Fibroblast of skin of right biceps (primary cell): ENCODE measurements around the gene SEPHS1.
"Not testable (repeated sequence)": the region's sequence is repeated elsewhere in the genome, so short reads cannot be mapped to it uniquely, and the experiment has no call there.

Experiments used
- DNase-seq: peaks from one replicate; pipeline ENCODE4 v3.0.0-alpha.2; 2013

Gene SEPHS1

DNA sequence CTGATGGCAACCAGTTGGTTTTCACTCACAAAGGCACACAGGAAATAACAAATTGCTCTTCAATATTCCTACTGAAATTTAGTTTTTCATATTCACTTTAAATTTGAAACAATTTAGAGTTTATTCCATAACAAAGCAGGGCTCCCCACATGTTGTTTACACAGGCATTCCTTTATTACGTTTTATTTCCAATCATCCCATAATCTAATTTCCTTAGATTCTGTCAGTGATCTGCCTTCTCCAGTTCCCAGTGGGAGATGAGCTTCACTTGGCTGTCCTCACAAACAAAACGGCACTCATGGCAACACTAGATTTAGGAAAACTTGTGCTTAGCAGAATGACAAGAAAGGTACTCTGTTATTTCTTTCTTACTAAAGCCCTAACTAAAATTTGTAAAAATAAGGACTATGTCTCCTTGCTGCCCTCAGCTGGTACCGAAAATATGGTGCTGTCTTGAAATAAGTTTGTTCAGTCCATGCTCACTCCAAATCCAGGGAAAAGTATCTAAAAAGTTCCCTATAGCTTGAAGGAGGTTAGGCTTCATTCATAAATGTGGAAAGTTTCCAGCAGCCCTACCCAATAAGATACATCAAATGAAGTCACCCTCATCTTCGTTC lies 71.2 kb downstream of the SEPHS1 start:
- DNase-seq, result no peak

DNA sequence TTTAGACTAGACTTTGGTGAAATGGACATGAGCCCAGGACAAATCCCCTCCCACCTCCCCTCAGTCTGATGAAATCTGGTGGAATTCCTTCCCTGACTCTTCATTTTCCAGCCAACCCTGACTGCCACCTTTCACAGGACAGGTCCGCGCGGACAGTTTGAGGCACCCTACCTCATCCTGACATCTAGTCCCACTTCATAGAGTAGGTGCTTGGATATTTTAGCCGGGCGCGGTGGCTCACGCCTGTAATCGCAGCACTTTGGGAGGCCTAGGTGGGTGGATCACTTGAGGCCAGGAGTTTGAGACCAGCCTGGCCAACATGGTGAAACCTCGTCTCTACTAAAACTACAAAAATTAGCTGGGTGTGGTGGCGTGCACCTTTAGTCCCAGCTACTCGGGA lies 71.9 kb downstream of the SEPHS1 start:
- not testable (repeated sequence) for DNase-seq

- DNase-seq, result no peak
Observed at GRCh38 chr10:13272164-13272571, 75.9 kb downstream of the SEPHS1 start.

DNA sequence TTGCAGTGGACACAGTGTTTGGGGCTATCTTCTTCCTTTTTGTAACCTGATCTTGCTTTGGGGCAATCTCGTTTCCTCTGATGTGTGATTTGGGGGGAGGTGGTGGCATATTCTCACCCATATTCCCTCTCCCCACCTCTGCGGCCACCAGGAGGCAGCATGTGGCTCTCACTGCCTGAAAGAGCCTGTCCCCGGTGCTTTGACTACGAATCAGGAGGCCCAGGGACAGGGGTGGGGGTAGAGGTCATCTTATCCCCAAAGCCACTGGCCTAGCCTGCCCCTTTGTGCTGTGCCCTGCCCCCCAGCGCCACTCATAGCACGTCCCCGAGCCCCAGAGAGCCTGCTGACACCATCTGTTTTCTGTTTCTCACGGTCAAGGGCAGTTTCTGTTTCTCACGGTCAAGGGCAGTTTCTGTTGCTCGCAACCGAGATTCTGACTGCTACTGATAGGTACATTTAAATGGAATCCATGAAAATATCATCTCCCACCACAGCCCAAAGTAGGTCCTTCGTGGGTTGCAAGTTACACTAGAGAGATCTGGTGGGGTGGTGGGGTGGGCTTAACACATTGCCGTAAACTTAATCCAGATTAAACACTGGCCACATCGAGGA lies 76.4 kb downstream of the SEPHS1 start:
- DNase-seq, result peak; percentile 21

- peak; percentile 21 for DNase-seq
Observed at GRCh38 chr10:13270877-13271551, 77.1 kb downstream of the SEPHS1 start.

GRCh38 chr10:13268841-13269240 lies 79.3 kb downstream of the SEPHS1 start:
- no peak for DNase-seq

- no peak for DNase-seq
Observed at GRCh38 chr10:13268310-13268709, 79.8 kb downstream of the SEPHS1 start.
